HepG2 (cell line): Measurements from ENCODE around the gene RIPK1.
"Not testable (repeated sequence)": the region's sequence is repeated elsewhere in the genome, so short reads cannot be mapped to it uniquely, and the experiment has no call there.

ENCODE experiments used
- CTCF ChIP-seq: sonication (generic); formaldehyde crosslinking; IDR thresholded peaks from 2 replicates; pipeline ENCODE4 v1.5.0; 2020; ENCODE audit warnings: mild to moderate bottlenecking, missing genetic modification reagents, moderate library complexity
- FOSL1 ChIP-seq: sonication (generic); formaldehyde crosslinking; IDR thresholded peaks from 2 replicates; pipeline ENCODE4 v1.9.0; 2021; ENCODE audit warnings: missing genetic modification reagents, borderline replicate concordance
- GABPA ChIP-seq, 2 experiments: IDR thresholded peaks; 2 replicates each; pipeline ENCODE4 v1.6.1; 2011 to 2016; ENCODE audit warnings: low read depth in 2 of 2, low read length in 1 of 2, missing biosample characterization in 1 of 2, missing genetic modification characterization in 1 of 2
- NFIC ChIP-seq: IDR thresholded peaks from 2 replicates; pipeline ENCODE4 v1.6.1; 2012; ENCODE audit warnings: mild to moderate bottlenecking, low read length, inconsistent platforms
- PRDM10 ChIP-seq: sonication (generic); formaldehyde crosslinking; IDR thresholded peaks from 2 replicates; pipeline ENCODE4 v1.4.0; 2020; ENCODE audit warnings: low read depth, missing genetic modification reagents
- RAD21 ChIP-seq: fragments of 450-650 bp; formaldehyde crosslinking; IDR thresholded peaks from 2 replicates; pipeline ENCODE4 v1.5.0; 2020; ENCODE audit warnings: mild to moderate bottlenecking
- SP1 ChIP-seq, 2 experiments: fragments of 450-650 bp in 1 of 2; sonication (generic) in 1 of 2; formaldehyde crosslinking in 1 of 2; IDR thresholded peaks; 2 replicates each; pipeline versions ENCODE4 v1.4.0 to v1.6.1; 2016 to 2020; ENCODE audit warnings: missing genetic modification reagents in 1 of 2
- SP140L ChIP-seq: sonication (generic); formaldehyde crosslinking; IDR thresholded peaks from 2 replicates; pipeline ENCODE4 v1.4.0; 2020; ENCODE audit warnings: missing genetic modification reagents, borderline replicate concordance
- ZBTB3 ChIP-seq: sonication (generic); formaldehyde crosslinking; IDR thresholded peaks from 2 replicates; pipeline ENCODE4 v1.4.0; 2020; ENCODE audit warnings: low read depth, mild to moderate bottlenecking, moderate library complexity, missing genetic modification reagents, borderline replicate concordance
- ZFYVE20 ChIP-seq: sonication (generic); formaldehyde crosslinking; IDR thresholded peaks from 2 replicates; pipeline ENCODE4 v1.8.0; 2023; ENCODE audit warnings: low read depth, mild to moderate bottlenecking, moderate library complexity, missing genetic modification reagents, borderline replicate concordance
- ZNF232 ChIP-seq: sonication (generic); formaldehyde crosslinking; IDR thresholded peaks from 2 replicates; pipeline ENCODE4 v1.4.0; 2020; ENCODE audit warnings: missing genetic modification reagents, borderline replicate concordance
- ZNF274 ChIP-seq: sonication (generic); formaldehyde crosslinking; IDR thresholded peaks from 2 replicates; pipeline ENCODE4 v1.5.1; 2020; ENCODE audit warnings: mild to moderate bottlenecking, missing genetic modification reagents
- ZNF780A ChIP-seq: sonication (generic); formaldehyde crosslinking; IDR thresholded peaks from 2 replicates; pipeline ENCODE4 v1.8.0; 2022; ENCODE audit warnings: mild to moderate bottlenecking, missing genetic modification reagents, moderate library complexity

GRCh38 chr6:3048009-3048408 lies 20.3 kb upstream of the RIPK1 start:
- not testable (repeated sequence) for TF ChIP-seq FOSL1; CTCF (CRISPR knock-in tag); ZNF232; ZNF780A (CRISPR knock-in tag); SP140L (CRISPR knock-in tag); ZNF274 (CRISPR knock-in tag); ZBTB3 (CRISPR knock-in tag); ZFYVE20 (CRISPR knock-in tag); RAD21 (CRISPR knock-in tag); GABPA (IDR thresholded peaks at IDR 0.05; ENCODE audit: low read depth, low read length); GABPA (CRISPR knock-in tag; IDR thresholded peaks at IDR 0.05; ENCODE audit: low read depth); PRDM10; NFIC; SP1 (IDR thresholded peaks at IDR 0.05); SP1 (CRISPR knock-in tag; IDR thresholded peaks at IDR 0.05)
